NCI-H510A (cell line): ENCODE results near the gene BNC2.

Experiments used
- DNase-seq: peaks from one replicate; lab custom pipeline; 2025; lab: John Stamatoyannopoulos, UW

The BNC2 gene

DNA sequence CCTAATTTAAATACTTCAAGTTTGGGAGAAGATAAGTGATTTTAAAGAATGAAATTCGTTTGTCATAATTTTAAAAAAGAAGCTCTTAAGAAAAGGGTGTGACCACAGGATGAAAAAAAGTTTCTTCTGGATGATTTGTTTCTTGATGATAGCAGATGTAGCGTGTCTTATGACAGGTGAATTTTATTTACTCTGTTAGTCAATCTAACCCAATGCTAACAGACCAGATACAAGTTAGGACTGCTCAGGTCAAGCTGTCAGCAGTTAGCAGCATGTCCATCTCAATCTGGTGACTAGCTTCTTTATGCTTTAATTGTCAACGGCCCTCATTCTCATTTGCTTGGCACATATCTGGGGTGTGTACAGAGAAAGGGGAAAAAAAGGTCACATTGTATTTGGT lies 456.0 kb downstream of the BNC2 start:
- no peak for DNase-seq

- no peak for DNase-seq
Observed at GRCh38 chr9:16413509-16414016, 456.9 kb downstream of the BNC2 start.

GRCh38 chr9:16412740-16413139 lies 457.7 kb downstream of the BNC2 start:
- DNase-seq: no peak

DNA sequence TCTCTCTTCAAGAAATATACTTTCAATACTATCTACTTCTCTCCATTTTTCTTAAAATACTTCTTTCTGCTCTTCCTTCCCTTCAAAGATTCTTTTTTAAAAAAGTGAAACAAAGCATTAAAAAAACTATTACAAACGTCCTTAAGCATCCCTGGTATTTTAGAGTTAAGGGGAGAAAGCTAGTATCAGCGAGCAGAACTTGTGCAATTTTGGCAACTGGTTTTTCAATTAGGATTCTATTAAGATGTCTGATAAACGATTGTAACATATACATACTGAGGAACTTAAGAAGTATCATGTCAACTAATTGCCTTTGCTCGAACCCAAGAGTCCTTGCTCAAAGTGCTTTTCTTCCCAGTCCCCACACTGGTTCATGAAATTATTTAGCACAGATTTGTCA lies 459.2 kb downstream of the BNC2 start:
- no peak for DNase-seq

GRCh38 chr9:16410601-16411280 lies 459.7 kb downstream of the BNC2 start:
- DNase-seq: no peak

GRCh38 chr9:16407617-16408016 lies 462.9 kb downstream of the BNC2 start:
- no peak for DNase-seq

- DNase-seq: no peak
Observed at GRCh38 chr9:16406526-16407225, 463.8 kb downstream of the BNC2 start.

- no peak for DNase-seq
Observed at GRCh38 chr9:16405421-16405820, 465.0 kb downstream of the BNC2 start.

- no peak for DNase-seq
Observed at GRCh38 chr9:16401701-16402100, 468.8 kb downstream of the BNC2 start.

DNA sequence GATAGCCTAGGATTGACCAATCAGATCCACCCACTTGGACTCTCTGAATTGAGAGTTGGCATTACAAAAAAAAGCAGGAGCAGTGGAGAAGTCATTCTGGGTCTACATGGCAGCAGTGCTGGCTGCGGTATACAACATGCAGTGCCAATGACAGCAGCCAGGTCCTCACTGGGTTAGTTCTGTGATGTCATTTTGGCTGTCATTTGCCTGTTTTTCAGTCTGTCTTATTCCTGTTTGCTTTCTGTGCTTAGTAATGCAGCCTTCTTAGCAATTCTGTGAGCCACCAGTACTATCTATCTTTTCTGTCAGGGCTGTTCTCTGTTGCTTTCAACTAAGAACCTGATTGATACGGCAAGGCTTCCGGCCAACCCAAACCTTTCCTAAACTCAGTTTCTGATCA lies 471.8 kb downstream of the BNC2 start:
- no peak for DNase-seq

- no peak for DNase-seq
Observed at GRCh38 chr9:16396389-16396788, 474.1 kb downstream of the BNC2 start.

DNA sequence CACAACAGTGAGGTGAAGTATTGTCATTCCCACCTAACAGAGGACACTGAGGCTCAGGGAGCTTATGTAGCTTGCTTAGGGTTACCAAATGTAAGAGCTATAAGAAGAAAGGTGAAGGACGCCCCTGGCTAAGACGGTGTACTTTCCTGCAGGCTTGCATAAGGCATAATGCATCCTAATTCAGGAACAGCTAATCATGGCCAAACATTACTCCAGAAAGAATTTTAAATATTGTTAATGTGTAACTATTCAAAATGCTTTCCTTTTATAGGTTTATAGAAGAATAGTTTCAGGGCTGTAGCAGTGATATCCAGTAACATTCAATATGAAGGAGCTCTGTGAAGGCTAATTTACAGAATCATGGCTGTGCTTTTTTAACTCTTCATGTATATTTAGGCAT lies 479.1 kb downstream of the BNC2 start:
- DNase-seq: no peak

- DNase-seq: no peak
Observed at GRCh38 chr9:16387382-16387781, 483.1 kb downstream of the BNC2 start.

DNA sequence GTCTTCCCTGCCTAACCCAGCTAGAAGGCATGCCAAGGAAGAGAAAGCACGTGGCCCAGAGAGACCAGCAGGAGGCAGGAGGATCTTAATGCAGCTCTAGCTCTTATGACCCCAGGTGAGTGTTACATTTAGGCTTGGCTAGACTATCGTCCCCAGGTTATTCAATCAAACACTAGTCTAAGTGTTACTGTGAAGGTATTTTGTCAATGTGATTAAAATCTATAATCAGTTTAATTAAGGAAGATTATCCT lies 483.7 kb downstream of the BNC2 start:
- DNase-seq: no peak

- no peak for DNase-seq
Observed at GRCh38 chr9:16386007-16386826, 484.3 kb downstream of the BNC2 start.

DNA sequence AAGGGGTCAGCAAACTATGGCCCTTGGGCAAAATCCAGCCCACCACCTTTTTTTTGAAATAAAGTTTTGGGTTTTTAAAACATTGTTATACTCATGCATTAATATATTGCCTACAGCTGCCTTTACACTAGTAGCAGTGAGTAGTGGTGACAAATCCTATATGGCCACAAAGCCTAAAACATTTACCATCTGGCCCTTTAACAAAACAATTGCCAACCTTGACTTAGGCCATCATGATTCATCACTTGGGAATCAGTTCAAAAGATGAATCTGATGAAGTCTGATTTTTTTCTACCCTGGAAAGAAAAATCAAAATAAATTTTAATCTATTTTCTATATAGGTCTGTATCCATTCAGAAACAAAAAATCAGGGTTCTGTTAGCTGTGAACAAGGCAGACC lies 484.9 kb downstream of the BNC2 start:
- no peak for DNase-seq

DNA sequence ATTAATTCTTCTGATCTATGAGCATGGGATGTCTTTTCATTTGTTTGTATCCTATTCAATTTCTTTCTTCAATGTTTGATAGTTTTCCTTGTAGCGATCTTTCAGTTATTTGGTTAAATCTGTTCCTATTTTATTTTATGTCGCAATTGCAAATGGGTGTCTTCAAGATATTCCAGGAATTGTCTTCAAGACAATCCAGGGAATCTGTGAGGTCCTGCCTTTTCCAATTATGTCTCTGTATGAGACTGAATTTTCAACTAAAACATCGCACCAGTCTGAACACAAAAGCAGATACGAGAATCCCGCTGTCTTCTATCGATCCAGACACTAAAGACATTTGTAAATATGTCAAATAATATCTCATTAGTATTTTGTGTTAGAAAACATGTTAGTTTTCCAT lies 485.5 kb downstream of the BNC2 start:
- DNase-seq: no peak

DNA sequence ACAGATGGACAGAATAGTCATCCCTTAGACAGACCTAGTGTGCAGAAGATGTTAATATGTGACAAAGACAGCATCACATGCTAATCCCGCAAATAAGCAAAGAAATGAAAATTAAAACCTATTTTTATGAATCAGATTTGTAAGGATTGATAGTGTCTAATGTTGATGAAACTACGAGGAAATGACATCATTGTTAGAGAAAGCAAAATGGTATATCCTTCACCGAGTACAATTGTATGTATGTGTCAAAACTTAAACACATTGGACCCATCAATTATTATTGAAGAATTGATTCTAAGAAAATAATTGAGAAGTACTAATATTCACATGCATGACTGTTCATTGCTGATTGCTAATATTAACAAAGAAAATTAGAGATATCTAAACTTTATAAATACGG lies 493.2 kb downstream of the BNC2 start:
- DNase-seq: no peak

- DNase-seq: no peak
Observed at GRCh38 chr9:16371306-16371705, 499.2 kb downstream of the BNC2 start.

- no peak for DNase-seq
Observed at GRCh38 chr9:16370647-16371046, 499.8 kb downstream of the BNC2 start.

DNA sequence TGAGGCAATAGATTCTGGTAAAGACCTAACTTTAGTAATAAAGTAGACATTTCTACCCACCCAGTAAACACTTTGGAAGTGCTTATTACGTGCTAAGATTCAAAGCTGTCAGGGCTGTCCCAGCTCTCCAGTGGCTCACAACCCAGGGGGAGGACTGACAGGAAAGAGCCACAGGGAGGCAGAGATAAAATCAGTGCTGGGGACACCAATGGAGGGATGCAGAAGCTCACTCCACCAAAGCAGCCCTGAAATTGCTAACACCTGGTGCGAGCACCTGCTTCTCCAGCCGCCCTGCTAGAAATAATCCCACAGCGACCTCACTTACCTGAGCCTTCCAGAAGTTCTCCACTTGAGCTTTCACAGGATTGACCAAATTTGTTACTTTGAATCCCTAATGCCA lies 501.0 kb downstream of the BNC2 start:
- no peak for DNase-seq

- DNase-seq: no peak
Observed at GRCh38 chr9:16368237-16369087, 502.0 kb downstream of the BNC2 start.
